Endothelial cell of umbilical vein (primary cell): ENCODE measurements around the gene GRK5.

ENCODE experiments used
- EZH2 ChIP-seq: IDR thresholded peaks from 2 replicates; pipeline ENCODE4 v1.6.1; 2012; ENCODE audit warnings: borderline replicate concordance, low read depth, mild to moderate bottlenecking, moderate library complexity, low read length, inconsistent platforms; ENCODE audit not compliant: severe bottlenecking
- MAX ChIP-seq: IDR thresholded peaks from 2 replicates; pipeline ENCODE4 v1.6.1; 2011; ENCODE audit not compliant: insufficient read depth, insufficient read length
- POLR2AphosphoS5 ChIP-seq: IDR thresholded peaks from 2 replicates; pipeline ENCODE4 v1.6.1; 2012; ENCODE audit warnings: low read depth, mild to moderate bottlenecking, control low read depth, low read length, moderate library complexity; ENCODE audit not compliant: insufficient read depth
- TF ChIP-seq, protein P1 (sequence below), 2 donors: IDR thresholded peaks; 1 replicate in 1 of 2; 2 replicates in 1 of 2; pipeline ENCODE4 v1.5.1; 2011; ENCODE audit warnings: low read length in 2 of 2, mild to moderate bottlenecking in 2 of 2, moderate library complexity in 2 of 2, control low read depth in 1 of 2, inconsistent platforms in 1 of 2, low read depth in 1 of 2; ENCODE audit not compliant: insufficient read depth in 1 of 2; ENCODE audit errors: extremely low read depth in 1 of 2

GRCh38 chr10:119278126-119278709 lies 70.8 kb downstream of the GRK5 start:
- TF ChIP-seq, protein P1, sequence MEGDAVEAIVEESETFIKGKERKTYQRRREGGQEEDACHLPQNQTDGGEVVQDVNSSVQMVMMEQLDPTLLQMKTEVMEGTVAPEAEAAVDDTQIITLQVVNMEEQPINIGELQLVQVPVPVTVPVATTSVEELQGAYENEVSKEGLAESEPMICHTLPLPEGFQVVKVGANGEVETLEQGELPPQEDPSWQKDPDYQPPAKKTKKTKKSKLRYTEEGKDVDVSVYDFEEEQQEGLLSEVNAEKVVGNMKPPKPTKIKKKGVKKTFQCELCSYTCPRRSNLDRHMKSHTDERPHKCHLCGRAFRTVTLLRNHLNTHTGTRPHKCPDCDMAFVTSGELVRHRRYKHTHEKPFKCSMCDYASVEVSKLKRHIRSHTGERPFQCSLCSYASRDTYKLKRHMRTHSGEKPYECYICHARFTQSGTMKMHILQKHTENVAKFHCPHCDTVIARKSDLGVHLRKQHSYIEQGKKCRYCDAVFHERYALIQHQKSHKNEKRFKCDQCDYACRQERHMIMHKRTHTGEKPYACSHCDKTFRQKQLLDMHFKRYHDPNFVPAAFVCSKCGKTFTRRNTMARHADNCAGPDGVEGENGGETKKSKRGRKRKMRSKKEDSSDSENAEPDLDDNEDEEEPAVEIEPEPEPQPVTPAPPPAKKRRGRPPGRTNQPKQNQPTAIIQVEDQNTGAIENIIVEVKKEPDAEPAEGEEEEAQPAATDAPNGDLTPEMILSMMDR (IDR thresholded peaks at IDR 0.05; ENCODE audit: extremely low read depth in 1 of 2, insufficient read depth in 1 of 2, low read depth in 1 of 2, low read length in 2 of 2) = no peak
- TF ChIP-seq EZH2 = no peak
- TF ChIP-seq MAX = no peak
- no peak for TF ChIP-seq POLR2AphosphoS5
